ENCODE results near the gene SEC14L3.
"Not testable (repeated sequence)": the region's sequence is repeated elsewhere in the genome, so short reads cannot be mapped to it uniquely, and the experiment has no call there.

Gene SEC14L3

GRCh38 chr22:30485362-30485988 is 13.7 kb upstream of the SEC14L3 start:
- DNase-seq, result no peak

- no peak for DNase-seq
Measured at GRCh38 chr22:30483169-30483568, 11.4 kb upstream of the SEC14L3 start.

GRCh38 chr22:30481711-30482110 is 9.9 kb upstream of the SEC14L3 start:
- DNase-seq, result no peak

GRCh38 chr22:30479981-30480380 is 8.2 kb upstream of the SEC14L3 start:
- DNase-seq, result no peak

- DNase-seq, result no peak
Measured at GRCh38 chr22:30474683-30475424, 3.0 kb upstream of the SEC14L3 start.

- no peak for DNase-seq
Measured at GRCh38 chr22:30474121-30474520, 2.3 kb upstream of the SEC14L3 start.

GRCh38 chr22:30472994-30473720 is 1.3 kb upstream of the SEC14L3 start:
- DNase-seq, result no peak

- no peak for DNase-seq
Measured at GRCh38 chr22:30470655-30471054, 1.2 kb downstream of the SEC14L3 start.

GRCh38 chr22:30469165-30469564 is 2.7 kb downstream of the SEC14L3 start:
- DNase-seq, result no peak

GRCh38 chr22:30460555-30460954 is 11.3 kb downstream of the SEC14L3 start:
- not testable (repeated sequence) for DNase-seq

GRCh38 chr22:30460147-30460546 is 11.7 kb downstream of the SEC14L3 start:
- DNase-seq, result no peak

GRCh38 chr22:30459181-30460052 is 12.4 kb downstream of the SEC14L3 start:
- DNase-seq, result no peak

GRCh38 chr22:30457981-30458380 is 13.8 kb downstream of the SEC14L3 start:
- DNase-seq, result no peak

- DNase-seq, result no peak
Measured at GRCh38 chr22:30455075-30455840, 16.6 kb downstream of the SEC14L3 start.

GRCh38 chr22:30453731-30454510 is 17.9 kb downstream of the SEC14L3 start:
- DNase-seq, result no peak

- DNase-seq, result no peak
Measured at GRCh38 chr22:30452861-30453260, 19.0 kb downstream of the SEC14L3 start.

- not testable (repeated sequence) for DNase-seq
Measured at GRCh38 chr22:30451488-30451887, 20.3 kb downstream of the SEC14L3 start.

- DNase-seq, result no peak
Measured at GRCh38 chr22:30447656-30448055, 24.2 kb downstream of the SEC14L3 start.

- DNase-seq, result no peak
Measured at GRCh38 chr22:30445438-30446145, 26.2 kb downstream of the SEC14L3 start.

- no peak for DNase-seq
Measured at GRCh38 chr22:30444632-30445437, 27.0 kb downstream of the SEC14L3 start.
